OCI-LY1 (cell line): ENCODE data around the gene PRR16.

Experiments
- CTCF ChIP-seq: fragments of 200-600 bp; sonication (generic), shearing (Covaris generic); IDR thresholded peaks from 2 replicates; pipeline ENCODE4 v1.5.1; 2017; ENCODE audit warnings: mild to moderate bottlenecking, antibody characterized with exemption, low read length, moderate library complexity, mixed read lengths
- EZH2 ChIP-seq: fragments of 200-600 bp; sonication (generic), shearing (Covaris generic); IDR thresholded peaks from 2 replicates; pipeline ENCODE4 v1.8.0; 2017; ENCODE audit warnings: borderline replicate concordance, mixed run types, mild to moderate bottlenecking, antibody characterized with exemption, low read length, moderate library complexity, mixed read lengths

DNA sequence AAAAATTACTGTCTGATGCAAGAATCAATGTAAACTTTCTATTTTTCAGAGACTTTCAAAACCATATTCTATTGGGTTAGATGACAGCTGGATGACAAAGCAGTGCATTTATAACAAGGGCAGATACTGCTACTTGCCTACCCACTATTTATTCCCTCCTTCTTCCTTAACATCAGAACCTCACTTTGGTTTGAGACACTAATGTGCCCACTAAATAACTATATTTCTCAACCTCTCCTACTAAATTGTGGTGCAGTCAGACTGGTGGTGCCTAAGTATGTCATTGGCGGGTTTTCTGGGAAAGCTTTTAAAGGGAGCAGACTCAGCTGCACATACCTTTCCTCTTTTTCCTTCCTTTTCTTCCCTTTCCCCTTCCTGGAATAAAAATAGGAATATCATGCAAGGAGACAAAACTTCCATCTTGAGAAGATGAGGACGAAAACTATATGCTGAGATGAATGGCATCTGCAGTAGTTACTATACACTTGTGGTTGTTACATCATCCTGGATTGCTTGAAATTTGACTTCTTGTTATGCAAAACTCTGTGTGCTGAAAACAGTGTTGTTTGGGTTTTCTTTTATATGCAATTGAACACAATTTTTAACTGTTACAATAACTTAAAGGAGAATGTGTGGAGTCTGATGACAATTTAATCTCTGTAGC, 43.8 kb downstream of the PRR16 start:
- TF ChIP-seq EZH2 (no peak), CTCF (no peak)
